ENCODE results near the gene MICB. TPM values are rescaled to one million over a fixed set of nuclear protein-coding genes. Genes with fewer than 3 reads are reported as not detected.
A peak's percentile ranks its signal among the peaks of the same experiment; 100 is the strongest.

Gene MICB
- total and polyA plus RNA-seq, 4 donors, result 0.19 to 4.9 (median 1.2) TPM

GRCh38 chr6:31546339-31546957 lies 48.5 kb downstream of the MICB start, which contains the start of gene ATP6V1G2:
Gene ATP6V1G2, minus strand, starts transcription at chr6:31546608. Its CDS starts 49 bp downstream, at chr6:31546559.
- WGBS, result 10% methylated on average over 11 of the region's 11 CpGs
- H3K4me1 ChIP-seq (ENCODE audit: control insufficient read depth in 4 of 4, insufficient read depth in 4 of 4, low read length in 3 of 4), result peaks cover 5 to 25% (median 17%) of the 10 kb centered on the region in 4 donors
- H3K9ac ChIP-seq (ENCODE audit: low read depth in 1 of 2, low read length in 2 of 2), result peak within 1 kb of the TSS; percentile 51 to 97
- H3K9me3 ChIP-seq (ENCODE audit: control insufficient read depth in 4 of 4, low read length in 3 of 4), result no peaks in the 10 kb centered on the region
- peak; percentile 88 for DNase-seq (ENCODE audit: low spot score)
- H3K4me3 ChIP-seq (ENCODE audit: low read depth in 1 of 3, low read length in 3 of 3), result peak within 1 kb of the TSS; percentile 15 to 78 (median 56)
- TF ChIP-seq EGR1 (IDR thresholded peaks at IDR 0.05; ENCODE audit: low read depth in 2 of 2) (no peak), RAD21 (IDR thresholded peaks at IDR 0.05) (peak; percentile 99 to 100), TAF1 (conservative IDR thresholded peaks at IDR 0.05) (no peak), ATF3 (IDR thresholded peaks at IDR 0.05) (no peak), RXRA (IDR thresholded peaks at IDR 0.05) (peak in 1 of 2 donors; percentile 48), FOXA2 (IDR thresholded peaks at IDR 0.05) (no peak), NR2F2 (IDR thresholded peaks at IDR 0.05) (peak; percentile 16), JUND (IDR thresholded peaks at IDR 0.05) (no peak), FOXA1 (IDR thresholded peaks at IDR 0.05) (no peak), GABPA (IDR thresholded peaks at IDR 0.05 in 1 of 2, conservative IDR thresholded peaks at IDR 0.05 in 1 of 2) (no peak), YY1 (IDR thresholded peaks at IDR 0.05) (no peak), HNF4G (IDR thresholded peaks at IDR 0.05) (no peak), HNF4A (conservative IDR thresholded peaks at IDR 0.05) (peak in 1 of 2 donors; percentile 14), SP1 (IDR thresholded peaks at IDR 0.05) (no peak)
- TF ChIP-seq, protein P1, sequence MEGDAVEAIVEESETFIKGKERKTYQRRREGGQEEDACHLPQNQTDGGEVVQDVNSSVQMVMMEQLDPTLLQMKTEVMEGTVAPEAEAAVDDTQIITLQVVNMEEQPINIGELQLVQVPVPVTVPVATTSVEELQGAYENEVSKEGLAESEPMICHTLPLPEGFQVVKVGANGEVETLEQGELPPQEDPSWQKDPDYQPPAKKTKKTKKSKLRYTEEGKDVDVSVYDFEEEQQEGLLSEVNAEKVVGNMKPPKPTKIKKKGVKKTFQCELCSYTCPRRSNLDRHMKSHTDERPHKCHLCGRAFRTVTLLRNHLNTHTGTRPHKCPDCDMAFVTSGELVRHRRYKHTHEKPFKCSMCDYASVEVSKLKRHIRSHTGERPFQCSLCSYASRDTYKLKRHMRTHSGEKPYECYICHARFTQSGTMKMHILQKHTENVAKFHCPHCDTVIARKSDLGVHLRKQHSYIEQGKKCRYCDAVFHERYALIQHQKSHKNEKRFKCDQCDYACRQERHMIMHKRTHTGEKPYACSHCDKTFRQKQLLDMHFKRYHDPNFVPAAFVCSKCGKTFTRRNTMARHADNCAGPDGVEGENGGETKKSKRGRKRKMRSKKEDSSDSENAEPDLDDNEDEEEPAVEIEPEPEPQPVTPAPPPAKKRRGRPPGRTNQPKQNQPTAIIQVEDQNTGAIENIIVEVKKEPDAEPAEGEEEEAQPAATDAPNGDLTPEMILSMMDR (IDR thresholded peaks at IDR 0.05; ENCODE audit: low read depth, low read length, missing input control), result peak; percentile 98
- TF ChIP-seq, protein P2, sequence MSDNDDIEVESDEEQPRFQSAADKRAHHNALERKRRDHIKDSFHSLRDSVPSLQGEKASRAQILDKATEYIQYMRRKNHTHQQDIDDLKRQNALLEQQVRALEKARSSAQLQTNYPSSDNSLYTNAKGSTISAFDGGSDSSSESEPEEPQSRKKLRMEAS (IDR thresholded peaks at IDR 0.05), result no peak
- TF ChIP-seq, protein P3, sequence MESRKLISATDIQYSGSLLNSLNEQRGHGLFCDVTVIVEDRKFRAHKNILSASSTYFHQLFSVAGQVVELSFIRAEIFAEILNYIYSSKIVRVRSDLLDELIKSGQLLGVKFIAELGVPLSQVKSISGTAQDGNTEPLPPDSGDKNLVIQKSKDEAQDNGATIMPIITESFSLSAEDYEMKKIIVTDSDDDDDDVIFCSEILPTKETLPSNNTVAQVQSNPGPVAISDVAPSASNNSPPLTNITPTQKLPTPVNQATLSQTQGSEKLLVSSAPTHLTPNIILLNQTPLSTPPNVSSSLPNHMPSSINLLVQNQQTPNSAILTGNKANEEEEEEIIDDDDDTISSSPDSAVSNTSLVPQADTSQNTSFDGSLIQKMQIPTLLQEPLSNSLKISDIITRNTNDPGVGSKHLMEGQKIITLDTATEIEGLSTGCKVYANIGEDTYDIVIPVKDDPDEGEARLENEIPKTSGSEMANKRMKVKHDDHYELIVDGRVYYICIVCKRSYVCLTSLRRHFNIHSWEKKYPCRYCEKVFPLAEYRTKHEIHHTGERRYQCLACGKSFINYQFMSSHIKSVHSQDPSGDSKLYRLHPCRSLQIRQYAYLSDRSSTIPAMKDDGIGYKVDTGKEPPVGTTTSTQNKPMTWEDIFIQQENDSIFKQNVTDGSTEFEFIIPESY (IDR thresholded peaks at IDR 0.05), result no peak
- TF ChIP-seq, protein P4, sequence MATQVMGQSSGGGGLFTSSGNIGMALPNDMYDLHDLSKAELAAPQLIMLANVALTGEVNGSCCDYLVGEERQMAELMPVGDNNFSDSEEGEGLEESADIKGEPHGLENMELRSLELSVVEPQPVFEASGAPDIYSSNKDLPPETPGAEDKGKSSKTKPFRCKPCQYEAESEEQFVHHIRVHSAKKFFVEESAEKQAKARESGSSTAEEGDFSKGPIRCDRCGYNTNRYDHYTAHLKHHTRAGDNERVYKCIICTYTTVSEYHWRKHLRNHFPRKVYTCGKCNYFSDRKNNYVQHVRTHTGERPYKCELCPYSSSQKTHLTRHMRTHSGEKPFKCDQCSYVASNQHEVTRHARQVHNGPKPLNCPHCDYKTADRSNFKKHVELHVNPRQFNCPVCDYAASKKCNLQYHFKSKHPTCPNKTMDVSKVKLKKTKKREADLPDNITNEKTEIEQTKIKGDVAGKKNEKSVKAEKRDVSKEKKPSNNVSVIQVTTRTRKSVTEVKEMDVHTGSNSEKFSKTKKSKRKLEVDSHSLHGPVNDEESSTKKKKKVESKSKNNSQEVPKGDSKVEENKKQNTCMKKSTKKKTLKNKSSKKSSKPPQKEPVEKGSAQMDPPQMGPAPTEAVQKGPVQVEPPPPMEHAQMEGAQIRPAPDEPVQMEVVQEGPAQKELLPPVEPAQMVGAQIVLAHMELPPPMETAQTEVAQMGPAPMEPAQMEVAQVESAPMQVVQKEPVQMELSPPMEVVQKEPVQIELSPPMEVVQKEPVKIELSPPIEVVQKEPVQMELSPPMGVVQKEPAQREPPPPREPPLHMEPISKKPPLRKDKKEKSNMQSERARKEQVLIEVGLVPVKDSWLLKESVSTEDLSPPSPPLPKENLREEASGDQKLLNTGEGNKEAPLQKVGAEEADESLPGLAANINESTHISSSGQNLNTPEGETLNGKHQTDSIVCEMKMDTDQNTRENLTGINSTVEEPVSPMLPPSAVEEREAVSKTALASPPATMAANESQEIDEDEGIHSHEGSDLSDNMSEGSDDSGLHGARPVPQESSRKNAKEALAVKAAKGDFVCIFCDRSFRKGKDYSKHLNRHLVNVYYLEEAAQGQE (IDR thresholded peaks at IDR 0.05), result no peak
- peaks cover 0 to 13% (median 10%) of the 10 kb centered on the region in 4 donors for H3K36me3 ChIP-seq (ENCODE audit: control insufficient read depth in 4 of 4, insufficient read depth in 3 of 4, low read depth in 1 of 4, low read length in 3 of 4)
- peak within 1 kb of the TSS; percentile 52 to 84 for H3K27ac ChIP-seq (ENCODE audit: low read depth in 1 of 2, low read length in 2 of 2)
- H3K27me3 ChIP-seq (ENCODE audit: control insufficient read depth in 4 of 4, insufficient read depth in 4 of 4, low read length in 3 of 4), result no peaks in the 10 kb centered on the region
